Astrocyte of the spinal cord (primary cell): ENCODE data around the gene GNA12.

Experiments used
- DNase-seq: peaks from one replicate; pipeline ENCODE4 v3.0.0; 2011; ENCODE audit warnings: low read depth, low spot score
- H3K4me3 ChIP-seq: 2 replicates; pipeline ENCODE4 v1.5.1; 2011; ENCODE audit warnings: low read depth, mild to moderate bottlenecking, low read length, moderate library complexity
- in situ Hi-C: cut with HindIII; loops from 2 replicates; pipeline ENCODE4 v1.10.0; 2017; ENCODE audit warnings: low sequenced_read_pairs
- TF ChIP-seq, protein P1 (sequence below): IDR thresholded peaks from 2 replicates; pipeline ENCODE4 v1.5.1; 2012; ENCODE audit warnings: low read depth, mild to moderate bottlenecking, low read length, inconsistent platforms

Gene GNA12

DNA sequence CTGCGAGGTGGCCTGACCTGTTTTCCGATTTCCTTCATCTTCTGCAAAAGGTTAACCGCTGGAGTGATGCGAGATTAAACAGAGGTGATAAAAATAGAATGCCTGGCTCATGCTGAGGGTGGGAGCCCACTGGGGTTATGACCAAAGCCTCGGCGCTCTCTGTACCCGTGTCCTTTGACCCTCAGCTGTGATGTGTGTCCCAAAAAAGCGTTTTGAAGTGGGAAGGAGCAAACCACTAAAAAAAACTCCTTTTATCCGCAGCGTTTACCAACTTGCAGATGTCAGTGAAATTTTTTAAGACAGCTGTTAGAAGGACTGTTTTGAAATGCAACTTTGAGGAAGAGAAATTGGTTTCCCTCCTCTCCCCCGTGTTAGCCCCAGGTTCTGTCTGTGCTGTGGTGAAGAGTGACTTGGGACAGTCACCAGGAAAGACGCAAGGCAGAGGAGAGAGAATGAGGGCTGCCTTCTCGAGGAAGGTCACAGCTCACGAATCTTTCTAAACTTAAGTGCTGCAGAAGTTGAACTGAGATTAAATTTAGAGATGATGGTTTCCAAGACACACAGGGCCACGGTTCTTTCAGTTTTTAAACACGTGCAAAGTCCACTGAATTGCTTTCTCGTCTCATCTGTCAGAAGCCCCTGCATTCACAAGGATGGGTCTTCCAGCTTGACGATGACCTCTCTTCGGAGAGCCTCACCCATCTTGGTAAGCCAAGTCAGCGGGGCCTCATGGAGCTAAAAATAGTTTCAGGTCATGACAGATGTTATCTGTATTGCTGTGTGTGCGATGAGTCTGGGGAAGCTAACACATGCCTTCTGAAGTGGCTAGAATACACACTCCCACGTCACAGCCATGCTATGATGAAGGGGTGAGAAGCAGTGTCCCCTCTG is 128.5 kb downstream of the GNA12 start:
- TF ChIP-seq, protein P1, sequence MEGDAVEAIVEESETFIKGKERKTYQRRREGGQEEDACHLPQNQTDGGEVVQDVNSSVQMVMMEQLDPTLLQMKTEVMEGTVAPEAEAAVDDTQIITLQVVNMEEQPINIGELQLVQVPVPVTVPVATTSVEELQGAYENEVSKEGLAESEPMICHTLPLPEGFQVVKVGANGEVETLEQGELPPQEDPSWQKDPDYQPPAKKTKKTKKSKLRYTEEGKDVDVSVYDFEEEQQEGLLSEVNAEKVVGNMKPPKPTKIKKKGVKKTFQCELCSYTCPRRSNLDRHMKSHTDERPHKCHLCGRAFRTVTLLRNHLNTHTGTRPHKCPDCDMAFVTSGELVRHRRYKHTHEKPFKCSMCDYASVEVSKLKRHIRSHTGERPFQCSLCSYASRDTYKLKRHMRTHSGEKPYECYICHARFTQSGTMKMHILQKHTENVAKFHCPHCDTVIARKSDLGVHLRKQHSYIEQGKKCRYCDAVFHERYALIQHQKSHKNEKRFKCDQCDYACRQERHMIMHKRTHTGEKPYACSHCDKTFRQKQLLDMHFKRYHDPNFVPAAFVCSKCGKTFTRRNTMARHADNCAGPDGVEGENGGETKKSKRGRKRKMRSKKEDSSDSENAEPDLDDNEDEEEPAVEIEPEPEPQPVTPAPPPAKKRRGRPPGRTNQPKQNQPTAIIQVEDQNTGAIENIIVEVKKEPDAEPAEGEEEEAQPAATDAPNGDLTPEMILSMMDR = no peak
- H3K4me3 ChIP-seq = no peak overlapping the region
- in situ Hi-C loops = no loop called here
- no peak for DNase-seq

- TF ChIP-seq, protein P1 = no peak
- in situ Hi-C loops = no loop called here
- H3K4me3 ChIP-seq = no peak overlapping the region
- DNase-seq = no peak
Observed at GRCh38 chr7:2714636-2715035, 129.5 kb downstream of the GNA12 start.

- in situ Hi-C loops = no loop called here
- TF ChIP-seq, protein P1 = no peak
- no peak for DNase-seq
- H3K4me3 ChIP-seq = no peak overlapping the region
Observed at GRCh38 chr7:2713978-2714377, 130.1 kb downstream of the GNA12 start.

GRCh38 chr7:2713370-2713769 is 130.7 kb downstream of the GNA12 start:
- no peak overlapping the region for H3K4me3 ChIP-seq
- no peak for DNase-seq
- in situ Hi-C loops = no loop called here
- TF ChIP-seq, protein P1 = no peak

DNA sequence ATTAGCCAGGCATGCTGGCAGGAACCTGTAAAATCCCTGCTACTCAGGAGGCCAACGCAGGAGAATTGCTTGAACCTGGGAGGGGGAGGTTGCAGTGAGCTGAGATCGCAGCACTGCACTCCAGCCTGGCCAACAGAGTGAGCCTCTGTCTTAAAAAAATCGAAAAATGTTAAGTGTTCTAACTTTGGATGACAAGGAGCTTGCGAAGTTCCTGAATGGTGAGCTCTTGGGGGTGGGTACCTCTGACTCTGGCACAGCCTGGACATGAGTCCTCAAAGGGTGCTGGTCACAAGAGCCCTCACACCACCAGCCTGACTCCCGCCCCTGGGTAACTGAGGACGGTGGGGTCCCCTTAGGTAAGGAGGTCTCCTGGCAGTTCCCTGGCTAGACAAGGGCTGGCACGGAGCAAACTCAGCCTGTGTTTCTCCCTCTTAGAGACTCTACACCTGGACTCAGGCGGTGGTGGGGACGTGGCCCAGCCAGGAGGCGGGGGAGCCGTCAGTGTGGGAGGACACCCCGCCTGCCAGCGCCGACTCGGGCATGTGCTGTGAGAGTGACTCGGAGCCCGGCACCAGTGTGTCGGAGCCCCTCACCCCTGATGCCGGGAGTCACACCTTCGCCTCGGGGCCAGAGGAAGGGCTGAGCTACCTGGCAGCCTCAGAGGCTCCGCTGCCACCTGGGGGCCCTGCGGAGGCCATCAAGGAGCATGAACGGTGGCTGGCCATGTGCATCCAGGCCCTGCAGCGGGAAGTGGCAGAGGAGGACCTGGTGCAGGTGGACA is 132.0 kb downstream of the GNA12 start:
- in situ Hi-C loops = no loop called here
- H3K4me3 ChIP-seq = no peak overlapping the region
- TF ChIP-seq, protein P1 = no peak
- DNase-seq = no peak

GRCh38 chr7:2710901-2711551 is 133.1 kb downstream of the GNA12 start:
- in situ Hi-C loops = no loop called here
- TF ChIP-seq, protein P1 = no peak
- no peak overlapping the region for H3K4me3 ChIP-seq
- no peak for DNase-seq
